ENCODE measurements around the gene PSME3. TPM values are rescaled to one million over a fixed set of nuclear protein-coding genes. Genes with fewer than 3 reads are reported as not detected.

PSME3 gene
- total and polyA plus RNA-seq, 2 of the 13 experiments (the other 11 are each of a cell fraction or from before 2014, with no cell fraction given): 66.3 to 135 TPM

DNA sequence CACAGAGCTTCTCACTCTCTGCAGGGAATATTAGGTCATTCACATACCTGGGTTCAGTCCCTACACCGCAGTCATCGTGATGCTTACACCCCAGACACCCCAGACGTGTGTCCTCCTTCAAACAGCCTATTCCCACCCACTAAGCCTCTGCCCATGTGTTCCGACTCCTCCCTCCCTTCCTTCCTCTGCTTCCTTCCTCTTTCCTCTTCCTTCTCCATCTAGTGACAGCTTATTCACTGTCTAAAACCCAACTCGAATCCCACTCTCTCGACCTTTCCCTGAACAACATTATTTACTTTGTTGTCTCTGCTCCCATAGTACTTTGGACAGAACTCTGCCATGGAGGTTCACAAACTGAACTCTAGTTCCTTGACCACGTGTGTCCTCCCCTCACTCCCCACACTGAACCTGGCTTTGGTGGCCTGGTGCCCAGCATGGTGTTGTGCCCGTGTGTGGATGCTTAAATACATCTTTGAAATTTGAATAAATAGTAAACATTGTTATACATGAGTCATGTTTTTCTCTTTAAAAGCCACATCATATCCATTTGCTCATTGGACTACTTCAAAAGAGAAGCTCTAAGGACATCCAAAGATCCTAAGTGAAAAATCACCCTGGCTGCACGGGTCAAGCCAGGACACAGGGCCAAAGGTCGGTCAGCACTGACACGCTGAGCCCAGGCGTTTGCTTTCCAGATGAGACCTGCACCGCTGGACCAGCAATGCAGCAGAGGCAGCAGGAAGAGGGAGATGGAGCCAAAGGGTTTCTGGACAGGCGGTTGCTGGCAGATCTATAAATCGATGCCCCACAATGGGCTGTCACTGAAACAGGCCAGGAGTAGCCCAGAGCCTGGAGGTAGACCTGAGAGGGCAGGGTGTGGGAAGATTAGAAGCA, 53.3 kb downstream of the PSME3 start (continued):
- TF ChIP-seq, protein P1, sequence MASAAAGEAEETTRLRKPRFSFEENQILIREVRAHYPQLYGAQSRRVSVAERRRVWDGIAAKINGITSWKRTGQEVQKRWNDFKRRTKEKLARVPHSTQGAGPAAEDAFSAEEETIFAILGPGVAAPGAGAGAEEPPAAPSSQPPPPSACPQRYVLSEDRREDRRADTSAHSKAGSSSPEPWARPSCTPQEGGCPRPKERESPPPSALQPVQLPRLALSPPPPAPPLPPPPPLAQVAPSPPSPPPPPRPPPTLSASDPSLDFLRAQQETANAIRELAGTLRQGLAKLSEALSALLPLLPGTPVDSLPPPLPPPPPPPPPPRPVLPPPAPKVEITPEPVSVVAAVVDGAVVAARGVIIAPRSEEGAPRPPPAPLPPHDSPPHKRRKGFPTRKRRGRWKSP (CRISPR knock-in tag; IDR thresholded peaks at IDR 0.05): peak; percentile 90
- TF ChIP-seq ZBTB42 (CRISPR knock-in tag; IDR thresholded peaks at IDR 0.05) (peak; percentile 98), DR1 (CRISPR knock-in tag; IDR thresholded peaks at IDR 0.05) (no peak), SIX4 (CRISPR knock-in tag; IDR thresholded peaks at IDR 0.05) (peak; percentile 45; the same call in 1 of the 2 replicates), YEATS4 (CRISPR knock-in tag; IDR thresholded peaks at IDR 0.05; ENCODE audit: borderline replicate concordance) (peak; percentile 79), ZNF367 (CRISPR knock-in tag; IDR thresholded peaks at IDR 0.05; ENCODE audit: borderline replicate concordance) (no peak), ZNF225 (CRISPR knock-in tag; IDR thresholded peaks at IDR 0.05) (peak; percentile 64; the same call in 1 of the 2 replicates), RARG (CRISPR knock-in tag; IDR thresholded peaks at IDR 0.05; ENCODE audit: low read depth) (0 out of 2 replicates have a peak, but pooled peaks have one; percentile 56), GLI4 (CRISPR knock-in tag; IDR thresholded peaks at IDR 0.05; ENCODE audit: borderline replicate concordance) (0 out of 2 replicates have a peak, but pooled peaks have one; percentile 21), ZMYM4 (CRISPR knock-in tag; IDR thresholded peaks at IDR 0.05) (peak; percentile 63; the same call in 1 of the 2 replicates), SIN3A (IDR thresholded peaks at IDR 0.05; ENCODE audit: borderline replicate concordance, low read depth, low read length) (peak; percentile 69; the same call in 1 of the 2 replicates), MYNN (CRISPR knock-in tag; IDR thresholded peaks at IDR 0.05; ENCODE audit: low read depth) (no peak)
- TF ChIP-seq, protein P2, sequence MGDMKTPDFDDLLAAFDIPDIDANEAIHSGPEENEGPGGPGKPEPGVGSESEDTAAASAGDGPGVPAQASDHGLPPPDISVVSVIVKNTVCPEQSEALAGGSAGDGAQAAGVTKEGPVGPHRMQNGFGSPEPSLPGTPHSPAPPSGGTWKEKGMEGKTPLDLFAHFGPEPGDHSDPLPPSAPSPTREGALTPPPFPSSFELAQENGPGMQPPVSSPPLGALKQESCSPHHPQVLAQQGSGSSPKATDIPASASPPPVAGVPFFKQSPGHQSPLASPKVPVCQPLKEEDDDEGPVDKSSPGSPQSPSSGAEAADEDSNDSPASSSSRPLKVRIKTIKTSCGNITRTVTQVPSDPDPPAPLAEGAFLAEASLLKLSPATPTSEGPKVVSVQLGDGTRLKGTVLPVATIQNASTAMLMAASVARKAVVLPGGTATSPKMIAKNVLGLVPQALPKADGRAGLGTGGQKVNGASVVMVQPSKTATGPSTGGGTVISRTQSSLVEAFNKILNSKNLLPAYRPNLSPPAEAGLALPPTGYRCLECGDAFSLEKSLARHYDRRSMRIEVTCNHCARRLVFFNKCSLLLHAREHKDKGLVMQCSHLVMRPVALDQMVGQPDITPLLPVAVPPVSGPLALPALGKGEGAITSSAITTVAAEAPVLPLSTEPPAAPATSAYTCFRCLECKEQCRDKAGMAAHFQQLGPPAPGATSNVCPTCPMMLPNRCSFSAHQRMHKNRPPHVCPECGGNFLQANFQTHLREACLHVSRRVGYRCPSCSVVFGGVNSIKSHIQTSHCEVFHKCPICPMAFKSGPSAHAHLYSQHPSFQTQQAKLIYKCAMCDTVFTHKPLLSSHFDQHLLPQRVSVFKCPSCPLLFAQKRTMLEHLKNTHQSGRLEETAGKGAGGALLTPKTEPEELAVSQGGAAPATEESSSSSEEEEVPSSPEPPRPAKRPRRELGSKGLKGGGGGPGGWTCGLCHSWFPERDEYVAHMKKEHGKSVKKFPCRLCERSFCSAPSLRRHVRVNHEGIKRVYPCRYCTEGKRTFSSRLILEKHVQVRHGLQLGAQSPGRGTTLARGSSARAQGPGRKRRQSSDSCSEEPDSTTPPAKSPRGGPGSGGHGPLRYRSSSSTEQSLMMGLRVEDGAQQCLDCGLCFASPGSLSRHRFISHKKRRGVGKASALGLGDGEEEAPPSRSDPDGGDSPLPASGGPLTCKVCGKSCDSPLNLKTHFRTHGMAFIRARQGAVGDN (CRISPR knock-in tag; IDR thresholded peaks at IDR 0.05): peak; percentile 97
- TF ChIP-seq, protein P3, sequence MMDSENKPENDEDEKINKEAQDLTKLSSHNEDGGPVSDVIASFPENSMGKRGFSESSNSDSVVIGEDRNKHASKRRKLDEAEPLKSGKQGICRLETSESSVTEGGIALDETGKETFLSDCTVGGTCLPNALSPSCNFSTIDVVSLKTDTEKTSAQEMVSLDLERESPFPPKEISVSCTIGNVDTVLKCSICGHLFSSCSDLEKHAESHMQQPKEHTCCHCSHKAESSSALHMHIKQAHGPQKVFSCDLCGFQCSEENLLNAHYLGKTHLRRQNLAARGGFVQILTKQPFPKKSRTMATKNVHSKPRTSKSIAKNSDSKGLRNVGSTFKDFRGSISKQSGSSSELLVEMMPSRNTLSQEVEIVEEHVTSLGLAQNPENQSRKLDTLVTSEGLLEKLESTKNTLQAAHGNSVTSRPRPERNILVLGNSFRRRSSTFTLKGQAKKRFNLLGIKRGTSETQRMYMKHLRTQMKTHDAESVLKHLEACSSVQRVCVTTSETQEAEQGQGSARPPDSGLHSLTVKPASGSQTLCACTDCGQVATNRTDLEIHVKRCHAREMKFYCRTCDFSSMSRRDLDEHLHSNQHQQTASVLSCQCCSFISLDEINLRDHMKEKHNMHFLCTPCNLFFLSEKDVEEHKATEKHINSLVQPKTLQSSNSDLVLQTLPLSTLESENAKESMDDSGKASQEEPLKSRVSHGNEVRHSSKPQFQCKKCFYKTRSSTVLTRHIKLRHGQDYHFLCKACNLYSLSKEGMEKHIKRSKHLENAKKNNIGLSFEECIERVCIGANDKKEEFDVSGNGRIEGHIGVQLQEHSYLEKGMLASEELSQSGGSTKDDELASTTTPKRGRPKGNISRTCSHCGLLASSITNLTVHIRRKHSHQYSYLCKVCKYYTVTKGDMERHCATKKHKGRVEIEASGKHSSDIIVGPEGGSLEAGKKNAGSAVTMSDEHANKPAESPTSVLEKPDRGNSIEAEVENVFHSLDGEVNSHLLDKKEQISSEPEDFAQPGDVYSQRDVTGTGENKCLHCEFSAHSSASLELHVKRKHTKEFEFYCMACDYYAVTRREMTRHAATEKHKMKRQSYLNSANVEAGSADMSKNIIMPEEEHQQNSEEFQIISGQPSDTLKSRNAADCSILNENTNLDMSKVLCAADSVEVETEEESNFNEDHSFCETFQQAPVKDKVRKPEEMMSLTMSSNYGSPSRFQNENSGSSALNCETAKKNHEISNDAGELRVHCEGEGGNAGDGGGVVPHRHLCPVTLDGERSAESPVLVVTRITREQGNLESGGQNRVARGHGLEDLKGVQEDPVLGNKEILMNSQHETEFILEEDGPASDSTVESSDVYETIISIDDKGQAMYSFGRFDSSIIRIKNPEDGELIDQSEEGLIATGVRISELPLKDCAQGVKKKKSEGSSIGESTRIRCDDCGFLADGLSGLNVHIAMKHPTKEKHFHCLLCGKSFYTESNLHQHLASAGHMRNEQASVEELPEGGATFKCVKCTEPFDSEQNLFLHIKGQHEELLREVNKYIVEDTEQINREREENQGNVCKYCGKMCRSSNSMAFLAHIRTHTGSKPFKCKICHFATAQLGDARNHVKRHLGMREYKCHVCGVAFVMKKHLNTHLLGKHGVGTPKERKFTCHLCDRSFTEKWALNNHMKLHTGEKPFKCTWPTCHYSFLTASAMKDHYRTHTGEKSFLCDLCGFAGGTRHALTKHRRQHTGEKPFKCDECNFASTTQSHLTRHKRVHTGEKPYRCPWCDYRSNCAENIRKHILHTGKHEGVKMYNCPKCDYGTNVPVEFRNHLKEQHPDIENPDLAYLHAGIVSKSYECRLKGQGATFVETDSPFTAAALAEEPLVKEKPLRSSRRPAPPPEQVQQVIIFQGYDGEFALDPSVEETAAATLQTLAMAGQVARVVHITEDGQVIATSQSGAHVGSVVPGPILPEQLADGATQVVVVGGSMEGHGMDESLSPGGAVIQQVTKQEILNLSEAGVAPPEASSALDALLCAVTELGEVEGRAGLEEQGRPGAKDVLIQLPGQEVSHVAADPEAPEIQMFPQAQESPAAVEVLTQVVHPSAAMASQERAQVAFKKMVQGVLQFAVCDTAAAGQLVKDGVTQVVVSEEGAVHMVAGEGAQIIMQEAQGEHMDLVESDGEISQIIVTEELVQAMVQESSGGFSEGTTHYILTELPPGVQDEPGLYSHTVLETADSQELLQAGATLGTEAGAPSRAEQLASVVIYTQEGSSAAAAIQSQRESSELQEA (CRISPR knock-in tag; IDR thresholded peaks at IDR 0.05; ENCODE audit: not compliant biosample characterization): no peak

All from HepG2 (cell line).